ENCODE data around the gene TMEM140. TPM values are rescaled to one million over a fixed set of nuclear protein-coding genes. Genes with fewer than 3 reads are reported as not detected.

Gene TMEM140
- total and polyA plus RNA-seq, 2 of the 13 experiments (the other 11 are each of a cell fraction or from before 2014, with no cell fraction given) = 9.2 to 21.7 TPM

GRCh38 chr7:135169141-135169963 lies 21.5 kb downstream of the TMEM140 start (continued):
- TF ChIP-seq AKAP8 (CRISPR knock-in tag; IDR thresholded peaks at IDR 0.05) (0 out of 2 replicates have a peak, but pooled peaks have one; percentile 32), ZFP90 (CRISPR knock-in tag; IDR thresholded peaks at IDR 0.05; ENCODE audit: borderline replicate concordance) (no peak), KMT2A (CRISPR knock-in tag; IDR thresholded peaks at IDR 0.05) (no peak), NFE2L2 (IDR thresholded peaks at IDR 0.05; ENCODE audit: low read length) (no peak), ZNF737 (CRISPR knock-in tag; IDR thresholded peaks at IDR 0.05; ENCODE audit: borderline replicate concordance) (no peak), CCAR2 (optimal IDR thresholded peaks at IDR 0.05; ENCODE audit: low read depth, low read length) (no peak), ZNF781 (CRISPR knock-in tag; IDR thresholded peaks at IDR 0.05; ENCODE audit: borderline replicate concordance, not compliant biosample characterization) (no peak), HNF4A (CRISPR knock-in tag; IDR thresholded peaks at IDR 0.05) (no peak), CENPX (CRISPR knock-in tag; IDR thresholded peaks at IDR 0.05) (no peak), ZNF703 (CRISPR knock-in tag; IDR thresholded peaks at IDR 0.05; ENCODE audit: borderline replicate concordance) (no peak), ZNF652 (CRISPR knock-in tag; IDR thresholded peaks at IDR 0.05; ENCODE audit: borderline replicate concordance, low read depth) (no peak), ZNF18 (CRISPR knock-in tag; IDR thresholded peaks at IDR 0.05; ENCODE audit: insufficient replicate concordance) (no peak), ZNF496 (CRISPR knock-in tag; IDR thresholded peaks at IDR 0.05; ENCODE audit: insufficient replicate concordance) (no peak), SOX6 (IDR thresholded peaks at IDR 0.05) (no peak), SOX6 (CRISPR knock-in tag; IDR thresholded peaks at IDR 0.05) (no peak), ATF6 (CRISPR knock-in tag; conservative IDR thresholded peaks at IDR 0.05) (no peak), ZFP82 (CRISPR knock-in tag; IDR thresholded peaks at IDR 0.05; ENCODE audit: borderline replicate concordance) (no peak), ZNF768 (CRISPR knock-in tag; IDR thresholded peaks at IDR 0.05) (peak; percentile 82)
- TF ChIP-seq, protein P1, sequence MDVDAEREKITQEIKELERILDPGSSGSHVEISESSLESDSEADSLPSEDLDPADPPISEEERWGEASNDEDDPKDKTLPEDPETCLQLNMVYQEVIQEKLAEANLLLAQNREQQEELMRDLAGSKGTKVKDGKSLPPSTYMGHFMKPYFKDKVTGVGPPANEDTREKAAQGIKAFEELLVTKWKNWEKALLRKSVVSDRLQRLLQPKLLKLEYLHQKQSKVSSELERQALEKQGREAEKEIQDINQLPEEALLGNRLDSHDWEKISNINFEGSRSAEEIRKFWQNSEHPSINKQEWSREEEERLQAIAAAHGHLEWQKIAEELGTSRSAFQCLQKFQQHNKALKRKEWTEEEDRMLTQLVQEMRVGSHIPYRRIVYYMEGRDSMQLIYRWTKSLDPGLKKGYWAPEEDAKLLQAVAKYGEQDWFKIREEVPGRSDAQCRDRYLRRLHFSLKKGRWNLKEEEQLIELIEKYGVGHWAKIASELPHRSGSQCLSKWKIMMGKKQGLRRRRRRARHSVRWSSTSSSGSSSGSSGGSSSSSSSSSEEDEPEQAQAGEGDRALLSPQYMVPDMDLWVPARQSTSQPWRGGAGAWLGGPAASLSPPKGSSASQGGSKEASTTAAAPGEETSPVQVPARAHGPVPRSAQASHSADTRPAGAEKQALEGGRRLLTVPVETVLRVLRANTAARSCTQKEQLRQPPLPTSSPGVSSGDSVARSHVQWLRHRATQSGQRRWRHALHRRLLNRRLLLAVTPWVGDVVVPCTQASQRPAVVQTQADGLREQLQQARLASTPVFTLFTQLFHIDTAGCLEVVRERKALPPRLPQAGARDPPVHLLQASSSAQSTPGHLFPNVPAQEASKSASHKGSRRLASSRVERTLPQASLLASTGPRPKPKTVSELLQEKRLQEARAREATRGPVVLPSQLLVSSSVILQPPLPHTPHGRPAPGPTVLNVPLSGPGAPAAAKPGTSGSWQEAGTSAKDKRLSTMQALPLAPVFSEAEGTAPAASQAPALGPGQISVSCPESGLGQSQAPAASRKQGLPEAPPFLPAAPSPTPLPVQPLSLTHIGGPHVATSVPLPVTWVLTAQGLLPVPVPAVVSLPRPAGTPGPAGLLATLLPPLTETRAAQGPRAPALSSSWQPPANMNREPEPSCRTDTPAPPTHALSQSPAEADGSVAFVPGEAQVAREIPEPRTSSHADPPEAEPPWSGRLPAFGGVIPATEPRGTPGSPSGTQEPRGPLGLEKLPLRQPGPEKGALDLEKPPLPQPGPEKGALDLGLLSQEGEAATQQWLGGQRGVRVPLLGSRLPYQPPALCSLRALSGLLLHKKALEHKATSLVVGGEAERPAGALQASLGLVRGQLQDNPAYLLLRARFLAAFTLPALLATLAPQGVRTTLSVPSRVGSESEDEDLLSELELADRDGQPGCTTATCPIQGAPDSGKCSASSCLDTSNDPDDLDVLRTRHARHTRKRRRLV (CRISPR knock-in tag; IDR thresholded peaks at IDR 0.05) = no peak
- TF ChIP-seq, protein P2, sequence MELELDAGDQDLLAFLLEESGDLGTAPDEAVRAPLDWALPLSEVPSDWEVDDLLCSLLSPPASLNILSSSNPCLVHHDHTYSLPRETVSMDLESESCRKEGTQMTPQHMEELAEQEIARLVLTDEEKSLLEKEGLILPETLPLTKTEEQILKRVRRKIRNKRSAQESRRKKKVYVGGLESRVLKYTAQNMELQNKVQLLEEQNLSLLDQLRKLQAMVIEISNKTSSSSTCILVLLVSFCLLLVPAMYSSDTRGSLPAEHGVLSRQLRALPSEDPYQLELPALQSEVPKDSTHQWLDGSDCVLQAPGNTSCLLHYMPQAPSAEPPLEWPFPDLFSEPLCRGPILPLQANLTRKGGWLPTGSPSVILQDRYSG (CRISPR knock-in tag; IDR thresholded peaks at IDR 0.05) = no peak
